Tibial nerve (tissue), 4 donors: ENCODE results near the gene CELF3.

Experiments
- CTCF ChIP-seq, 5 experiments: fragments of 200-600 bp in 3 of 5; fragments of 450-650 bp in 2 of 5; sonication (generic) in 3 of 5; IDR thresholded peaks; one replicate each; pipeline ENCODE4 v1.5.1; 2016 to 2019; ENCODE audit warnings: antibody characterized with exemption in 5 of 5, mild to moderate bottlenecking in 3 of 5, moderate library complexity in 2 of 5
- EP300 ChIP-seq, 2 donors: sonication (generic); formaldehyde crosslinking; IDR thresholded peaks; one replicate each; pipeline ENCODE4 v1.6.1; 2017; ENCODE audit warnings: antibody characterized with exemption in 2 of 2, mild to moderate bottlenecking in 1 of 2
- POLR2A ChIP-seq, 2 donors: fragments of 450-650 bp; IDR thresholded peaks; one replicate each; pipeline ENCODE4 v1.6.1; 2017; ENCODE audit warnings: antibody characterized with exemption in 2 of 2, mild to moderate bottlenecking in 2 of 2, moderate library complexity in 2 of 2

- TF ChIP-seq POLR2A (IDR thresholded peaks at IDR 0.05) (no peak), CTCF (IDR thresholded peaks at IDR 0.05) (no peak), EP300 (IDR thresholded peaks at IDR 0.05) (no peak)
These were observed 24.9 kb upstream of the CELF3 start for GRCh38 chr1:151741516-151741915.
